Mucosa of gallbladder (tissue), 1 donor: Measurements from ENCODE around the gene FLT4. TPM values are rescaled to one million over a fixed set of nuclear protein-coding genes. Genes with fewer than 3 reads are reported as not detected.

Source experiments
- DNase-seq: peaks from one replicate; pipeline ENCODE4 v3.0.0-alpha.2; 2020; ENCODE audit warnings: low spot score
- total RNA-seq: library from RNA; stranded (reverse); gene quantifications from one replicate; pipeline ENCODE4 v1.2.1, GENCODE V29; 2021
- donor health status: DM: no; HTN: no; CAD: no.

Gene FLT4
- total RNA-seq, 1 donor from 2014 or later: 11.1 TPM

- no peak for DNase-seq
These were observed 57.2 kb downstream of the FLT4 start for GRCh38 chr5:180592176-180592575.

- DNase-seq: no peak
These were observed 58.0 kb downstream of the FLT4 start, which contains the start of gene SCGB3A1 for GRCh38 chr5:180591311-180591887. Gene SCGB3A1 (minus strand): TSS chr5:180591499. CDS start chr5:180591462, 37 bp downstream.

- no peak for DNase-seq
These were observed 58.7 kb downstream of the FLT4 start for GRCh38 chr5:180590543-180591310.

GRCh38 chr5:180589771-180590542 is 59.4 kb downstream of the FLT4 start:
- no peak for DNase-seq

GRCh38 chr5:180586870-180587269 is 62.5 kb downstream of the FLT4 start:
- no peak for DNase-seq

GRCh38 chr5:180586204-180586603 is 63.2 kb downstream of the FLT4 start:
- no peak for DNase-seq

GRCh38 chr5:180583738-180584137 is 65.7 kb downstream of the FLT4 start:
- DNase-seq: no peak

GRCh38 chr5:180580681-180581080 is 68.7 kb downstream of the FLT4 start:
- no peak for DNase-seq

- no peak for DNase-seq
These were observed 73.8 kb downstream of the FLT4 start for GRCh38 chr5:180575571-180575970.

GRCh38 chr5:180568914-180569313 is 80.5 kb downstream of the FLT4 start:
- DNase-seq: no peak

- DNase-seq: no peak
These were observed 85.4 kb downstream of the FLT4 start for GRCh38 chr5:180563994-180564393.

- no peak for DNase-seq
These were observed 91.2 kb downstream of the FLT4 start for GRCh38 chr5:180558232-180558631.

- DNase-seq: no peak
These were observed 92.1 kb downstream of the FLT4 start for GRCh38 chr5:180557217-180557809.

GRCh38 chr5:180555168-180555921 is 94.1 kb downstream of the FLT4 start:
- no peak for DNase-seq

GRCh38 chr5:180553530-180553929 is 95.9 kb downstream of the FLT4 start:
- DNase-seq: no peak

Other genes with a start within 250 kb of the FLT4 start
- gene CNOT6, start 155.2 kb downstream of the FLT4 start, total RNA-seq: 23.8 TPM
- gene SCGB3A1, start 58.1 kb downstream of the FLT4 start, total RNA-seq: 1.3 TPM
- not detected for gene OR2Y1, start 90.5 kb upstream of the FLT4 start, total RNA-seq
- 145 TPM for gene MGAT1, start 153.2 kb upstream of the FLT4 start, total RNA-seq
- 34.7 TPM for gene ZFP62, start 211.7 kb upstream of the FLT4 start, total RNA-seq
- gene BTNL8, start 249.6 kb upstream of the FLT4 start, total RNA-seq: 47.3 TPM